ENCODE results near the gene EID2B.
A peak's percentile ranks its signal among the peaks of the same experiment; 100 is the strongest.

The EID2B gene

DNA sequence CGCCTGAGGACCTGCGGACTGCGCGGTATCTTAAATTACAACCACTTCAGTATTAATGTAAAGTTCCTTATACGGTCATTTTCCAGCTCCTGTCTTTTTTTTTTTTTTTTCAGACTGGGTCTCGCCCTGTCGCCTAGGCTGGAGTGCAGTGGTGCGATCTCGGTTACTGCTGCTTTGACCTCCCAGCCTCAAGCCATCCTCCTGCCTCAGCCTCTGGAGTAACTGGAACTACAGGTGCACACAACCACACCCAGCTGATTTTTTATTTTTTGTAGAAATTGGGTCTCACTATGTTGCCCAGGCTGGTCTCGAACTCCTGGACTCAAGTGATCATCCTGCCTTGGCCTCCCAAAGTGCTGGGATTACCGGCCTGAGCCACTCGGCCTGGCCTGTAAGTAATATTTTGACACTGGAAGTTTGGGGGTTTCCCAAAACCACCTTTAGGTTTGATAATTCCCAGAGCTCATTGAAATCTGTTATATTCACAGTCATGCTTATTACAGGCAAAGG, 406 bp upstream of the EID2B start:
- TF ChIP-seq, protein P1, sequence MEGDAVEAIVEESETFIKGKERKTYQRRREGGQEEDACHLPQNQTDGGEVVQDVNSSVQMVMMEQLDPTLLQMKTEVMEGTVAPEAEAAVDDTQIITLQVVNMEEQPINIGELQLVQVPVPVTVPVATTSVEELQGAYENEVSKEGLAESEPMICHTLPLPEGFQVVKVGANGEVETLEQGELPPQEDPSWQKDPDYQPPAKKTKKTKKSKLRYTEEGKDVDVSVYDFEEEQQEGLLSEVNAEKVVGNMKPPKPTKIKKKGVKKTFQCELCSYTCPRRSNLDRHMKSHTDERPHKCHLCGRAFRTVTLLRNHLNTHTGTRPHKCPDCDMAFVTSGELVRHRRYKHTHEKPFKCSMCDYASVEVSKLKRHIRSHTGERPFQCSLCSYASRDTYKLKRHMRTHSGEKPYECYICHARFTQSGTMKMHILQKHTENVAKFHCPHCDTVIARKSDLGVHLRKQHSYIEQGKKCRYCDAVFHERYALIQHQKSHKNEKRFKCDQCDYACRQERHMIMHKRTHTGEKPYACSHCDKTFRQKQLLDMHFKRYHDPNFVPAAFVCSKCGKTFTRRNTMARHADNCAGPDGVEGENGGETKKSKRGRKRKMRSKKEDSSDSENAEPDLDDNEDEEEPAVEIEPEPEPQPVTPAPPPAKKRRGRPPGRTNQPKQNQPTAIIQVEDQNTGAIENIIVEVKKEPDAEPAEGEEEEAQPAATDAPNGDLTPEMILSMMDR (IDR thresholded peaks at IDR 0.05; ENCODE audit: low read depth, low read length), result no peak
- H3K4me3 ChIP-seq (ENCODE audit: low read depth, low read length), result no peak overlapping the region

DNA sequence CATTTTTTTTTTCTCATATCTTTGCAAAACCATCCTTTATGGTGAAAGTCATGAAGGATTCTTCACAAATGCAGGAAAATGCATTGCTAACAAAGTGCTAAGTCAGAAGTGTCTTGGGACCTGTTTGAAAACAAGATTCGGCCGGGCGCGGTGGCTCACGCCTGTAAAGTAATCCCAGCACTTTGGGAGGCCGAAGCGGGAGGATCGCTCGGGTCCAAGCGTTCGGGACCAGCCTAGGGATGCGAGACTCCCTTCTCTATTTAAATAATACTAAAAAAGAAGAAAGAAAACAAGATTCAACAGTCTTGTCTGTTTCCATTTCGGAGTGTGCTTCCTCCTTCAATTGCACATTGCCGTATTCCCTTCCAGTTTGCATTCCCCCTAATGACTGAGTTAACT, 819 bp downstream of the EID2B start:
- TF ChIP-seq, protein P1 (IDR thresholded peaks at IDR 0.05; ENCODE audit: low read depth, low read length), result no peak
- peak overlapping the region; percentile 83 for H3K4me3 ChIP-seq (ENCODE audit: low read depth, low read length)

DNA sequence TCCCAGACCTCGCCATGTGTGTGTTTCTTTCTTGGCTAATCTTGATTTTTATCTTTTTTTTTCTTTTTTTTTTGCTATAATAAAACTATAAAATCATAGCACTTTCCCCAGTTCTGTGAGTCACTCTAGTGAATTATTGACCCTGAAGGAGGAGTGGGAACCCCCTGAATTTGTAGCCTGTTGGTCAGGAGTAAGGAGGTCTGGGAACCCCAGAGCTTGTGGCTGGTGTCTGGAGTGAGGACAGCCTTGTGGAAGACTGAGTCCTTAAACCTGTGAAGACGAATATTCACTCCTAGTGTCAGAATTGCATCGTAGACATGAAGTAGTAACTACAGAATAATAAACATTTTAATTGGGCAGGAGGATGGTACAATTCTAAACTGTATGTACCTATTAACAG, 7.4 kb downstream of the EID2B start:
- TF ChIP-seq, protein P1 (IDR thresholded peaks at IDR 0.05; ENCODE audit: low read depth, low read length), result no peak
- no peak overlapping the region for H3K4me3 ChIP-seq (ENCODE audit: low read depth, low read length)

DNA sequence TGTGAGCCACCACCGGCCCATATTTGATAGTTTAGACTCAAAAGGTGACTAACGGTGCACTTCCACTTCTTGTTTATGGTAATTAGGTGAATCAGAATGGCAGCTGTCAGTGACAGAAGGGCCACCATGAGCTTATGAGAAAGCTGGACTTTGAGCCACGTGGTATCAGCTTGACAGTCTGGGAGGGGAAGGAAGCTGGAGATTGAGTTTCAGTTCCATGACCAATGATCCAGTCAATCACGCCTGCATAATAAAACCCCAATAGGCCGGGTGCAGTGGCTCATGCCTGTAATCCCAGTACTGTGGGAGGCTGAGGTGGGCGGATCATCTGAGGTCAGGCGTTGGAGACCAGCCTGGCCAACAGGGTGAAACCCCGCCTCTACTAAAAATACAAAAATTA, 8.2 kb downstream of the EID2B start:
- no peak overlapping the region for H3K4me3 ChIP-seq (ENCODE audit: low read depth, low read length)
- TF ChIP-seq, protein P1 (IDR thresholded peaks at IDR 0.05; ENCODE audit: low read depth, low read length), result no peak

DNA sequence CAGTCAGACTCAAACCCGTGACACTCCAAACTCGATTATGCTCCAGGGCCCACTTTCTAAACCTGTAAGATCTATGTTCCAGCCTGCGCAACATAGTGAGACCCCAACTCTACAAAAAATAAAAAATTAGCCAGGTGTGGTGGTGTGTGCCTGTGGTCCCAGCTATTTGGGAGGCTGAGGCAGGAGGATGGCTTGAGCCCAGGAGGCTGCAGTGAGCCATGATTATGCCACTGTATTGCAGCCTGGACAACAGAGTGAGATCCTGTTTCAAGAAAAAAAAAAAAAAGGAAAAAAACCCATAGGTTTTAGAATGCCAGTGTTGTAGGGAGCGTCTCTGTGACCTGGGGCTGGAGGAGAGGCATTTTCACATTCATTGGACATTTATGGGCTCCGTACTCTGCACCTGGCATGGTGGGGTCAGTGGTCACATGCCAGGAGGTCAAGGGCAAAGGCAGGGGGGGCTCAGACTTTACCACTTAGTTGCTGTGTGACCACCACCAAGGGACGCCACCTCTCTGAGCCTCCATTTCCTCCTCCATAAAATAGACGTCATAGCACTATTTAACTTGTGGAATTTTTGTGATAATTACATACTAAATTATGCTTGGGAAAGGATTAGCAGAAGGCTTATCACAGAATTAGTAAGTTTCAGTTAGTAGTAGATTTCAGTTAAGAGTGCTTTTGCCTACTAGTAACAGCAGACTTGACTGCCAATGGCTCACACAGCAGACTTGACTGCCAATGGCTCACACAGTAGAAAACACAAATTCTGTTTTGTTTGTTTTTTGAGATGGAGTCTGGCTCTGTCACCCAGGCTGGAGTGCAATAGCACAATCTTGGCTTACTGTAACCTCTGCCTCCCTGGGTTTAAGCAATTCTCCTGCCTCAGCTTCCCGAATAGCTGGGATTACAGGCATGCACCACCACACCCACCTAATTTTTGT, 11.8 kb downstream of the EID2B start:
- TF ChIP-seq, protein P1 (IDR thresholded peaks at IDR 0.05; ENCODE audit: low read depth, low read length), result no peak
- H3K4me3 ChIP-seq (ENCODE audit: low read depth, low read length), result no peak overlapping the region

DNA sequence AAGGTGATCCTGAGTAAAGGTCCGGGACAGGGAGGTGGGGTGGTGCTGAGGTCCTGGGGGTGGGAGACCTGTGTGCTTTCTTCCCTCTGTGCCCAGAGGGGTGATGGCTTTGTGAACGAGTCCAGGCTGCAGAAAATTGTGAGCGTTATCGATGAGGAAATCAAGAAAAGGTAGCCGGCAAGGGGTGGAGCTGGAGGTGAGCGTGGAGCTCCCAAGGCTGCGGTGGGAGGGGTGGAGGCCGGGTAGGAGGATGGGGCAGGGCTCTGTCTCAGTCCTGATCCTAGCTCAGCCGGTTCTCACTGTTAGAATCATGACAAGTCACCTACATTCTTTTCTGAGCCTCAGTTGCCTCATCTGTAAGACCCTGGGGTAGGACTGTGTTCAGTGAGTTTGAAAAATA, 13.7 kb downstream of the EID2B start:
- TF ChIP-seq, protein P1 (IDR thresholded peaks at IDR 0.05; ENCODE audit: low read depth, low read length), result no peak
- H3K4me3 ChIP-seq (ENCODE audit: low read depth, low read length), result no peak overlapping the region

DNA sequence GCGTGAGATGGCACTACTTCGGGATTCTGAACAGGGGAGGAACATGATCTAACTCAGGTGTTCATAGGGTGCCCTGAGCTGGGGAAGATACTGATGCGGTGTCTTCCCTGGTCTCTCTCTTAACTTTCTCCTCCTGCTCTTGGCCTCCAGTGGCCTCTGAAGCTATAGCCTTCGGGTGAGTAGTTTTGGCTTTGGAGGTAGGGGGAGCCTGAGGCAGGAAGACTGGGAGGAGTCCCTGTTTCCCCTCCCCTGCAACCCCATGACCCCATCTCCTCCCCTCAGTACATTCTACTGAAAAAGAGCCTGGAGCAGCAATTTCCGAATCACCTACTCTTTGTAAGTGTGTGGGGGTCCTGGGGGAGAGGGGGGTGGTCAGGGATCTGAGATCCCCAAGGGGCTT, 14.2 kb downstream of the EID2B start:
- TF ChIP-seq, protein P1 (IDR thresholded peaks at IDR 0.05; ENCODE audit: low read depth, low read length), result no peak
- H3K4me3 ChIP-seq (ENCODE audit: low read depth, low read length), result no peak overlapping the region

Data from WI38 (cell line).